DND-41 (cell line): Measurements from ENCODE around the gene ARHGEF3.

Experiments
- EZH2 ChIP-seq: IDR thresholded peaks from 3 replicates; pipeline ENCODE4 v1.6.1; 2012; ENCODE audit warnings: borderline replicate concordance, low read depth, mild to moderate bottlenecking, moderate library complexity, low read length, inconsistent platforms; ENCODE audit not compliant: severe bottlenecking
- TF ChIP-seq, protein P1 (sequence below): IDR thresholded peaks from 2 replicates; pipeline ENCODE4 v1.5.1; 2012; ENCODE audit warnings: borderline replicate concordance, low read length, moderate library complexity, mild to moderate bottlenecking; ENCODE audit not compliant: poor library complexity, severe bottlenecking; ENCODE audit errors: extremely low read depth

- TF ChIP-seq, protein P1, sequence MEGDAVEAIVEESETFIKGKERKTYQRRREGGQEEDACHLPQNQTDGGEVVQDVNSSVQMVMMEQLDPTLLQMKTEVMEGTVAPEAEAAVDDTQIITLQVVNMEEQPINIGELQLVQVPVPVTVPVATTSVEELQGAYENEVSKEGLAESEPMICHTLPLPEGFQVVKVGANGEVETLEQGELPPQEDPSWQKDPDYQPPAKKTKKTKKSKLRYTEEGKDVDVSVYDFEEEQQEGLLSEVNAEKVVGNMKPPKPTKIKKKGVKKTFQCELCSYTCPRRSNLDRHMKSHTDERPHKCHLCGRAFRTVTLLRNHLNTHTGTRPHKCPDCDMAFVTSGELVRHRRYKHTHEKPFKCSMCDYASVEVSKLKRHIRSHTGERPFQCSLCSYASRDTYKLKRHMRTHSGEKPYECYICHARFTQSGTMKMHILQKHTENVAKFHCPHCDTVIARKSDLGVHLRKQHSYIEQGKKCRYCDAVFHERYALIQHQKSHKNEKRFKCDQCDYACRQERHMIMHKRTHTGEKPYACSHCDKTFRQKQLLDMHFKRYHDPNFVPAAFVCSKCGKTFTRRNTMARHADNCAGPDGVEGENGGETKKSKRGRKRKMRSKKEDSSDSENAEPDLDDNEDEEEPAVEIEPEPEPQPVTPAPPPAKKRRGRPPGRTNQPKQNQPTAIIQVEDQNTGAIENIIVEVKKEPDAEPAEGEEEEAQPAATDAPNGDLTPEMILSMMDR: no peak
- TF ChIP-seq EZH2: no peak
Measured at GRCh38 chr3:56789076-56789475, 12.7 kb downstream of the ARHGEF3 start.
